Astrocyte (in vitro differentiated cells and primary cell): ENCODE results near the gene TMEM120B. TPM values are rescaled to one million over a fixed set of nuclear protein-coding genes. Genes with fewer than 3 reads are reported as not detected.
"Not testable (repeated sequence)": the region's sequence is repeated elsewhere in the genome, so short reads cannot be mapped to it uniquely, and the experiment has no call there.

Experiments
- DNase-seq: peaks from one replicate; pipeline ENCODE4 v3.0.0-alpha.2; 2010; ENCODE audit warnings: low read depth
- FAIRE-seq: peaks from 2 replicates; lab custom pipeline; 2011; peaks lifted over from hg19 to GRCh38; lab: Jason Lieb, UNC
- H2AFZ ChIP-seq: 2 replicates; pipeline ENCODE4 v1.6.0; 2012; ENCODE audit warnings: low read depth, low read length, inconsistent platforms
- H3K27ac ChIP-seq: 2 replicates; pipeline ENCODE4 v1.5.1; 2011; ENCODE audit warnings: low read depth, low read length, inconsistent platforms
- H3K27me3 ChIP-seq: 2 replicates; pipeline ENCODE4 v1.6.0; 2011; ENCODE audit warnings: low read length, inconsistent platforms; ENCODE audit not compliant: insufficient read depth
- H3K36me3 ChIP-seq: 2 replicates; pipeline ENCODE4 v1.5.1; 2011; ENCODE audit warnings: low read length, inconsistent platforms; ENCODE audit not compliant: insufficient read depth
- H3K4me1 ChIP-seq: 2 replicates; pipeline ENCODE4 v1.5.1; 2011; ENCODE audit warnings: low read length, inconsistent platforms; ENCODE audit not compliant: insufficient read depth
- H3K4me2 ChIP-seq: 2 replicates; pipeline ENCODE4 v1.6.0; 2012; ENCODE audit warnings: low read length, inconsistent platforms
- H3K4me3 ChIP-seq: 2 replicates; pipeline ENCODE4 v1.5.1; 2011; ENCODE audit warnings: low read depth, mild to moderate bottlenecking, low read length, inconsistent platforms; ENCODE audit not compliant: insufficient read depth
- H3K79me2 ChIP-seq: 2 replicates; pipeline ENCODE4 v1.6.0; 2012; ENCODE audit warnings: mild to moderate bottlenecking, low read length, inconsistent platforms; ENCODE audit not compliant: insufficient read depth
- H3K9ac ChIP-seq: 2 replicates; pipeline ENCODE4 v1.6.0; 2012; ENCODE audit warnings: mild to moderate bottlenecking, low read length, inconsistent platforms
- H3K9me3 ChIP-seq: 2 replicates; pipeline ENCODE4 v1.5.1; 2012; ENCODE audit warnings: low read depth, mild to moderate bottlenecking, low read length, inconsistent platforms; ENCODE audit not compliant: insufficient read depth
- H4K20me1 ChIP-seq: 2 replicates; pipeline ENCODE4 v1.6.0; 2012; ENCODE audit warnings: low read length, inconsistent platforms; ENCODE audit not compliant: insufficient read depth
- H3K27ac Mint-ChIP-seq: one replicate; pipeline ENCODE4 v1.8.0; 2021; ENCODE audit warnings: mild to moderate bottlenecking, mixed read lengths; ENCODE audit not compliant: unreplicated experiment
- H3K27me3 Mint-ChIP-seq: one replicate; pipeline ENCODE4 v1.8.0; 2021; ENCODE audit warnings: low read depth, mixed read lengths; ENCODE audit not compliant: unreplicated experiment
- H3K36me3 Mint-ChIP-seq: one replicate; pipeline ENCODE4 v1.8.0; 2021; ENCODE audit warnings: low read depth, mixed read lengths; ENCODE audit not compliant: unreplicated experiment
- H3K4me1 Mint-ChIP-seq: one replicate; pipeline ENCODE4 v1.8.0; 2021; ENCODE audit warnings: low read depth, mixed read lengths; ENCODE audit not compliant: unreplicated experiment
- H3K4me3 Mint-ChIP-seq: one replicate; pipeline ENCODE4 v1.8.0; 2021; ENCODE audit warnings: mild to moderate bottlenecking, moderate library complexity, mixed read lengths; ENCODE audit not compliant: unreplicated experiment
- H3K9me3 Mint-ChIP-seq: one replicate; pipeline ENCODE4 v1.8.0; 2021; ENCODE audit warnings: mild to moderate bottlenecking, mixed read lengths; ENCODE audit not compliant: unreplicated experiment
- EZH2 ChIP-seq: IDR thresholded peaks from 2 replicates; pipeline ENCODE4 v1.6.1; 2012; ENCODE audit warnings: mild to moderate bottlenecking, low read length, inconsistent platforms; ENCODE audit not compliant: insufficient read depth
- total RNA-seq: library from RNA; stranded (reverse); gene quantifications from 2 replicates; pipeline ENCODE4 v1.2.1, GENCODE V29; 2021
- TF ChIP-seq, protein P1 (sequence below): IDR thresholded peaks from 2 replicates; pipeline ENCODE4 v1.5.1; 2011; ENCODE audit warnings: low read depth, mild to moderate bottlenecking, inconsistent platforms, low read length, moderate library complexity; ENCODE audit not compliant: insufficient read depth

Gene TMEM120B
- total RNA-seq, 1 donor from 2014 or later = 36.0 TPM

DNA sequence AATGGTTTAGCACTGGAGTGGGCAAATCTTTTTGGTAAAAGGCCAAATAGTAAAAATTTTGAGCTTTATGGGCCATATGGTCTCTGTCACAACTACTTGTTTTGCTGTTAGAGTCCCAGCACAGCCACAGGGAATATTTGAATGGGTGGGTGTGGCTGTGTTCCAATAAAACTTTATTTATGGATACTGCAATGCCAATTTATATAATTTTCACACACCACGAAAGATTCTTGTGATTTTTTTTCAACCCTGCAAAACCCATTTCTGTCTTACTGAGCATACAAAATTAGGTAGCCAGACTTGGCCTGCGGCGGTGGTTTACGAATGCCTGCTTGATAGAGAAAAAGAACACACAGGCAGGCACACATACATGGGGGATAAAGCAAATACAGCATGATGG is 28.3 kb downstream of the TMEM120B start:
- no peaks in the 10 kb centered on the region for H3K9me3 Mint-ChIP-seq
- no peak for DNase-seq

GRCh38 chr12:121741743-121742142 is 29.2 kb downstream of the TMEM120B start:
- TF ChIP-seq EZH2 = no peak
- TF ChIP-seq, protein P1, sequence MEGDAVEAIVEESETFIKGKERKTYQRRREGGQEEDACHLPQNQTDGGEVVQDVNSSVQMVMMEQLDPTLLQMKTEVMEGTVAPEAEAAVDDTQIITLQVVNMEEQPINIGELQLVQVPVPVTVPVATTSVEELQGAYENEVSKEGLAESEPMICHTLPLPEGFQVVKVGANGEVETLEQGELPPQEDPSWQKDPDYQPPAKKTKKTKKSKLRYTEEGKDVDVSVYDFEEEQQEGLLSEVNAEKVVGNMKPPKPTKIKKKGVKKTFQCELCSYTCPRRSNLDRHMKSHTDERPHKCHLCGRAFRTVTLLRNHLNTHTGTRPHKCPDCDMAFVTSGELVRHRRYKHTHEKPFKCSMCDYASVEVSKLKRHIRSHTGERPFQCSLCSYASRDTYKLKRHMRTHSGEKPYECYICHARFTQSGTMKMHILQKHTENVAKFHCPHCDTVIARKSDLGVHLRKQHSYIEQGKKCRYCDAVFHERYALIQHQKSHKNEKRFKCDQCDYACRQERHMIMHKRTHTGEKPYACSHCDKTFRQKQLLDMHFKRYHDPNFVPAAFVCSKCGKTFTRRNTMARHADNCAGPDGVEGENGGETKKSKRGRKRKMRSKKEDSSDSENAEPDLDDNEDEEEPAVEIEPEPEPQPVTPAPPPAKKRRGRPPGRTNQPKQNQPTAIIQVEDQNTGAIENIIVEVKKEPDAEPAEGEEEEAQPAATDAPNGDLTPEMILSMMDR = no peak
- no peak overlapping the region for H3K27ac ChIP-seq
- DNase-seq (no peak), FAIRE-seq (no peak)
- peaks cover 4% of the 10 kb centered on the region for H3K4me1 Mint-ChIP-seq
- H3K4me3 Mint-ChIP-seq = no peak overlapping the region
- H3K27ac Mint-ChIP-seq = no peak overlapping the region
- no peaks in the 10 kb centered on the region for H3K36me3 ChIP-seq
- no peaks in the 10 kb centered on the region for H3K27me3 Mint-ChIP-seq
- no peaks in the 10 kb centered on the region for H3K79me2 ChIP-seq
- H4K20me1 ChIP-seq = peaks cover 16% of the 10 kb centered on the region
- no peak overlapping the region for H2AFZ ChIP-seq
- no peak overlapping the region for H3K4me2 ChIP-seq
- H3K27me3 ChIP-seq = no peaks in the 10 kb centered on the region
- no peaks in the 10 kb centered on the region for H3K9me3 ChIP-seq
- H3K4me1 ChIP-seq = no peaks in the 10 kb centered on the region
- H3K36me3 Mint-ChIP-seq = peaks cover 12% of the 10 kb centered on the region
- H3K9me3 Mint-ChIP-seq = no peaks in the 10 kb centered on the region
- H3K4me3 ChIP-seq = no peak overlapping the region
- no peak overlapping the region for H3K9ac ChIP-seq

More for the DNA sequence above, 28.3 kb downstream of the TMEM120B start:
- H3K27ac Mint-ChIP-seq = no peak overlapping the region
- Histone ChIP-seq H3K9me3 (no peaks in the 10 kb centered on the region), H4K20me1 (peaks cover 18% of the 10 kb centered on the region), H3K9ac (no peak overlapping the region), H2AFZ (no peak overlapping the region), H3K27ac (no peak overlapping the region), H3K79me2 (no peaks in the 10 kb centered on the region), H3K4me3 (no peak overlapping the region), H3K4me1 (no peaks in the 10 kb centered on the region), H3K36me3 (no peaks in the 10 kb centered on the region), H3K27me3 (no peaks in the 10 kb centered on the region), H3K4me2 (no peak overlapping the region)
- no peak overlapping the region for H3K4me3 Mint-ChIP-seq
- H3K4me1 Mint-ChIP-seq = peaks cover 4% of the 10 kb centered on the region
- no peaks in the 10 kb centered on the region for H3K27me3 Mint-ChIP-seq
- no peak for TF ChIP-seq EZH2
- TF ChIP-seq, protein P1 = no peak
- H3K36me3 Mint-ChIP-seq = peaks cover 12% of the 10 kb centered on the region
- no peak for FAIRE-seq

- H3K27me3 Mint-ChIP-seq, FAIRE-seq, H3K27ac Mint-ChIP-seq, H3K9ac ChIP-seq, DNase-seq, H3K27me3 ChIP-seq, H3K9me3 Mint-ChIP-seq, H2AFZ ChIP-seq, H3K79me2 ChIP-seq, H3K27ac ChIP-seq, H3K4me3 Mint-ChIP-seq, H3K4me3 ChIP-seq, H3K36me3 ChIP-seq, H3K4me2 ChIP-seq, H3K9me3 ChIP-seq: not testable (repeated sequence)
- Histone ChIP-seq H4K20me1 (peaks cover 12% of the 10 kb centered on the region), H3K4me1 (peaks cover 13% of the 10 kb centered on the region)
- peaks cover 17% of the 10 kb centered on the region for H3K4me1 Mint-ChIP-seq
- H3K36me3 Mint-ChIP-seq = peaks cover 11% of the 10 kb centered on the region
Observed at GRCh38 chr12:121745545-121745944, 33.0 kb downstream of the TMEM120B start.
